Right ventricle myocardium superior (tissue), 1 donor: ENCODE measurements around the gene BTBD6. TPM values are rescaled to one million over a fixed set of nuclear protein-coding genes. Genes with fewer than 3 reads are reported as not detected.
A peak's percentile ranks its signal among the peaks of the same experiment; 100 is the strongest.

Experiments used
- ATAC-seq: fragments of 200-7000 bp; cut with Tn5 transposase; one replicate; pipeline ENCODE4 v1.9.1; 2020; ENCODE audit warnings: mild to moderate bottlenecking; ENCODE audit not compliant: poor library complexity
- DNase-seq: peaks from one replicate; pipeline ENCODE4 v3.0.0-alpha.2; 2020
- intact Hi-C: fragments of 100-400 bp; cut with DNase I; formaldehyde crosslinking; loops from one replicate; pipeline ENCODE4 v1.11.2; 2022
- long read RNA-seq: library from polyadenylated mRNA; unstranded; transcript quantifications from one replicate; pipeline ENCODE4 v2.0.0, GENCODE V29; 2021
- total RNA-seq: library from RNA; stranded (reverse); fragmentation: NEBNext Ultra II Directional; extraction: Animal tissue kit (Norgen Biotek cat#: 25700); gene quantifications from one replicate; pipeline ENCODE4 v1.2.1, GENCODE V29; 2021
- donor health status: DM: no; HTN: yes; CAD: no; lungs with severe emphysema.

The BTBD6 gene
- 45.5 TPM for total RNA-seq
- long read RNA-seq, transcript BTBD6-204 (3 exons, 2,195 nt) = minor isoform, 40 of 309 reads
- long read RNA-seq, transcript BTBD6-206 (5 exons, 1,335 nt) = minor isoform, 37 of 309 reads
- long read RNA-seq, transcript BTBD6-203 (4 exons, 2,176 nt) = major isoform, 186 of 309 reads
- long read RNA-seq, partial matches to known transcripts = 24 of 309 reads
- long read RNA-seq, other reads (novel, unspliced or antisense) = 21 of 309 reads

DNA sequence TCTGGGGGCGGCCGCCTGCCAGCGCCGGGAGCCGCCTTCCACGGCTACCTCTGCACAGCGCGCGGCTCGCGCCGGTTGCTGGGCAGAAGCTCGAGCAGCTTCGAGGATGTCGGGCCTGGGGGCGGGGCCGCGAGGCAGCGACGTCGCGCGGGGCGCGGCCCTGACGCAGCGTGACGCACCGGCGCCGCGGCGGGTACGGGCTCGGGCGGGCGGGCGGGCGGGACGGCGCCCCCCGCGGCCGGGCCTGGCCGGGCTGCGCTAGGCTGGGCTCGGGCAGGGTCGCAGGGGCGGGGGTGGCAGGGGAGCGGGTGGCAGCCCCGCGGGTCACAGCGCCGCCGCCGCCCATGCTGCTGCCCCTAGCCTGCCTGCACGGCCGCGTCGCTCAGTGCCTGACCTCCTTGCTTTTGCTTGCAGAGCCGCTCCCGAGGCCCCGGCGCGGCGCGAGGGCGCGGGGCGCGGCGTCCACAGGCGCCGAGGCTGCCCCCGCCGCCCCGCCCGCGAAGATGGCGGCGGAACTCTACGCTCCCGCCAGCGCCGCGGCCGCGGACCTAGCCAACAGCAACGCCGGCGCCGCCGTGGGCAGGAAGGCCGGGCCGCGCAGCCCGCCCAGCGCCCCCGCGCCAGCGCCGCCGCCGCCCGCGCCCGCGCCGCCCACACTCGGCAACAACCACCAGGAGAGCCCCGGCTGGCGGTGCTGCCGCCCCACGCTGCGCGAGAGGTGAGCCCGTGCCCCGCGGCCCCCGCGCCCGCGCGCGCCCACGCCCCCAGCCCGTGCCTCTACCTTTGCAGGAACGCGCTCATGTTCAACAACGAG is at the start of gene BTBD6:
Gene BTBD6, plus strand, starts transcription at position 166 of the 814 bp plus-strand sequence. Its CDS starts 179 bp downstream, at position 345.
- DNase-seq = peak; percentile 93
- ATAC-seq = peak; percentile 96
- intact Hi-C loops = no loop called here

DNA sequence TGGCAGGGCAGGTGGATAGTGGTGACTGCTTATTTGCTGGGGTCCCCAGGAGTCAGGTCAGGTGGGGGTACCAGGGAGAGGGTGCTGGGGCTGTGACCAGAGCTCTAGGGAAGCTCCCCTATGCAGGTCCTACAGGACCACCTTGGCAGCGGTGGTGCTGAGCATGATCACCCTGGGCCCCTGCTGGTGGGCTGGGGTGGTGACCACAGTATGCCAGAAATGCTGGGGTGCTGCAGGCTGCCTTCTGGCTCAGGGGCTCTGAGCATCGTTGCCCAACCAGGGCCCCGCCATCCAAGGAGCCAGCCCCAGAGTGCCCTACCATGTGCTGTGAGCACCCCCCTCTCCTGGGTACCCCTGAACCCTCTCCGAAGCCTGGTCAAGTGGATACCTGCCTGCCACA is 49.7 kb upstream of the BTBD6 start:
- ATAC-seq (no peak), DNase-seq (no peak)
- intact Hi-C loops = no loop called here

DNA sequence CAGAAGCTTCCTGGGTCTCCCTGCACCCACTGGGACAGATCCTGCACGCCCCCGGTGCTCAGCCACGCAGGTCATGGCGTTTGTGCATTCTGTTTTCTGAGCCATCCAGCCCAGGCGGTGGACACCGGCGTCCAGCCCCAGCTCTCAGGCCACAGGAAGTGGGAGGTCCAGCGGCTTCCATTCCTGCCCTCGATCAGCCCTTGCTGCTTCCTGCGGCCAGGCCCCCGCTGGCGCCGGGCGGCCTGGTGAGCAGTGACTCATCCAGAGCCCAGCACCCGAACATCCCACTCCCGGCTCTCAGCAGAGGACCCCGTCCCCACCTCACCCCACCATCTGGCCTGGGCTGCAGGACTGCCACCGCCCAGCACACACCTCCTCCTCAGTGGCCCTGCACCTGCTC is 49.2 kb upstream of the BTBD6 start:
- ATAC-seq (no peak), DNase-seq (peak; percentile 67)
- intact Hi-C loops = no loop called here

DNA sequence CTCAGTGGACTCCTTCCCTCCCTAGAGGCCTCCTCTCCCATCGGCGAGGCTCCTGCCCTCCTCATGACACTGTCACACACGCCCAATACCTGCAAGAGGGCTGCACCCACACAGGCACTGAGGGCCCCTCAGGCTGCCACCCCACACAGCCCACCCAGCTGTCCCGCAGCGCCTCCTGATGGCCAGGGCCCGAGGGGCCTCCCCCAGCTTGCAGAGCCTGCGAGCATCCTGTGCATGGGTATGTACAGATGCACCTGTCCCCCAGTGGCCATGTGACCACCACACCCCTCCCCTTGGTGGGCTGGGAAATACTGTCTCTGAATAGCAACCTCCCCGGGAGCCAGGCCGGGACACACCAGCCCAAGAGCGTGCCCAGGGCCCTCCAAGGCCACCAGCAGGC is 48.3 kb upstream of the BTBD6 start:
- intact Hi-C loops = loop anchor here (5.0 kb wide), 2 partner anchors 82 to 152 kb away; no protein-coding TSS in a partner anchor
- ATAC-seq (no peak), DNase-seq (no peak)

DNA sequence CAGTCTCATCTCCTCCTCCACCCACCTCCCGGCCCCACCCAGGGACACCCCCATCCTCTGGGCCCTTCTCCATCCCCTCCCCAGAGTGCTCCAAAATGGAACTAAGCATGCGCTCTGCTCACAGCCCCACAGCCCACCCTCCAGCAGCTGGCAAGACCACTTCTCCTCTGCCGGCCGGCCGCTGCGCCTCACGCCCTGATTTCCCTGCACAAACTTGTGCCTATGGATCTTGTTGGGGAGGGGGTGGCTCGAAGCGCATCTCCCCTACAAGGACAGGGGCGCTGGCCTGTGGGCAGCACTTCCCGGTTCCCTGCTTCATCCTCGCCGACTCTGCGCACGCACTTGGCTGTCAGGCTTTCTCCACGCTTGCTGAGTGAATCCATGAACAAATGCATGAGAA is 47.7 kb upstream of the BTBD6 start:
- DNase-seq (no peak), ATAC-seq (no peak)
- intact Hi-C loops = loop anchor here (5.0 kb wide), 2 partner anchors 82 to 152 kb away; no protein-coding TSS in a partner anchor

DNA sequence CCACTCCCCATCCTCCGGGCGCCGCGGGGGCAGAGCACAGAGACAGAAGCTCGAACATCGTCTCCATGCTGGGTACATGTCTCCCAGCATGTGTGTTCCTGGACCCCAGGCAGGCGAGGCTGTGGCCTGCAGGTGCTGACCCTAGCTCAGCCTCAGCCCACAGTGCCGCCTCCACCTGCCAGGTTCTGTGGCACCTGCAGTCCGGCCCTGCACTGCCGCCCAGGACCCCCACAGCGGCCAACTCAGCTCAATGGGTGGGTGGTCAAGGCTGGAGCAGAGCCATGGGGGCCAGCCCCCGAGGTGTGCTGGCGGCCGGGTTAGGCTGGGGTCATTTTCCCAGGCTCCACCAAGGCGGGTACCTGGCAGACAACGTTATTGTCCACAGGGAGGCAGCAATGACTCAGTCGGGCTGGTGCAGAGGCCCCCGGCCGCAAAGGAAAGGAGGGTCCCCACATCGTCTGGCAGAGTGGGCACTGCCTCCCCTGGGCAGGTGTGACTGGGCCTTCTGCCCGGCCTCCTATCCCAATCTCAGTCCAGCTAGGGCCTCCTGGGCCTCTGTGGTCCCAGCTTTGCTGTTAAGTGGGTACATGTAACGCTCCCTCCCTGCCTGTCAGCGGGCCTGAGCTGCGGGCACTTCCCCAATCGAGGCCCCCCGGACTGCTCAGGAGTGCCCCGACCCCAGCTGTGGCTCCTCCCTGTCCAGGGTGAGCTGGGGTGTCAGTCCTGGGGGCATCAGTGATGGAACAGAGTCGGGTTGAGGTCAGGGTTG is 47.0 kb upstream of the BTBD6 start:
- intact Hi-C loops = loop anchor here (5.0 kb wide), 2 partner anchors 81 to 151 kb away; no protein-coding TSS in a partner anchor
- ATAC-seq = no peak
- DNase-seq = no peak

DNA sequence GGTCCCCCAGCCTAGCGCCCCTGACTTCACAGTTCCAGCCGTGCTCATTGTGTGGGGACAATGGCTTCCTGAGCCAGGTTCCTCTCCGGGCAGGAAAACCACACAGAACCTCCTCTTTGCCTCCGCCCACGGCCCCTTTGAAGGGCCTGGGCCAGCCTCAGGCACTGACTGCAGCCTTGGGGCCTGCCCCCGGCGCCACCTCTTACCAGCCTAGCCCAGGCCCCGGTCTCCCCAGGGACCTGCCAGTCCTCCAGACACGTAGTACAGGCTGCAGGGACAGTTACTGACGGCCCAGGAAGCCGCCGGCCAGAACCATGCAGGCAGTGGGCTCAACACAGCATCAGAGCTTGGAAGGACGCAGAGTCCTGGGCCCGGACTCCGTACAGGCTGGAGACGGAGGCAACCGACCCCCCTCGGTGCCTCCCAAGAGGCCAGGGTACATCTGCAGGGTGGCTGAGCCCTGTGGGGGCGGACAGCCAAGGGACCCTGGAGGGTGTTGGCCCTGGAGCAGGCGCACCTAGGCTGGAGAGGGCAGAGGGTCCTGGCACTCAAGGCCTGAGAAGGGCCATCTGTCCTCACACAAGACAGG is 46.3 kb upstream of the BTBD6 start:
- no peak for ATAC-seq
- intact Hi-C loops = loop anchor here (5.0 kb wide), 2 partner anchors 80 to 150 kb away; no protein-coding TSS in a partner anchor

DNA sequence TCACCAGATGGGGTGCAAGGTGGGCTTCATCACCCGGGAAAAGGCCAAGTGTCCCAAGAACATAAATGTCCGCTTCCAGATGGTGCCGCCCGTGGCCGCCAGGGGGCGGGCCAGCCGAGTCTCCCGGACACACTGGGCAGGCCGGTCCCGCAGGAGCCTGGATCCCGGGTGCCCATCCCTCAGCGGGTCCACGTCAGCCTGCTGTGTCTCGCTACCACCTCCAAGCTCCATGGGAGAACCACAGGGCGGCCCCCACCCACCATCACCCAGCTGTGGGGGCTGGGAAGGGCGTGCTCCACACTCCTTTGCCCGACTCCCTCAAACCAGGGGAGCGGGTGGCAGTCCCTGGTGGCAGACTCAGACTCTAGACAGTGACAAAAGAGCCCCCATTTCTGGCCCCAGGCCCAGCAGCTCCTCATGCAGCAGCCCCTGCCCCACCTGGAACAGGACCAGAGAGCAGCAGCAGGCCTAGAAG is 45.2 kb upstream of the BTBD6 start:
- intact Hi-C loops = loop anchor here (5.0 kb wide), 2 partner anchors 79 to 149 kb away; no protein-coding TSS in a partner anchor
- DNase-seq = peak; percentile 88

More for the DNA sequence above, 46.3 kb upstream of the BTBD6 start:
- no peak for DNase-seq

DNA sequence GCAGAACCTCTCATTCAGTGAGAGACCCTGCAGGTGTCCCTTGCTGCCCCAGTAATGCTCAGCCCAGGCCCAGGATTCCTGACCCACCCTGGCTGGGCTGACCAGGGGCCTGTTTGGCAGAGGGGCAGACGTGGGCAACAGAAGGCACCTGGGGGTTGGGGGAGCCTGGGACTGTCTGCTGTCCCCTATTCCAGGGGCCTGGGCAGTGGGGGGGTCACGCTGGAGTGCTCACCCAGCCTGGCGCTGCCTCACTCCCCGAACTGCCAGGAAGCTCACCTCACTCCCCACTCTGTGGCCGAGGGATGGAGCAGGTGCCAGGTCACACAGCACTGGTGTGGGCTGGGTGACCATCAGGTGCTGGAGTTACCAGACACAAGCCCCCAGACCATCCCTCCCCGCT is 44.6 kb upstream of the BTBD6 start:
- ATAC-seq = no peak
- intact Hi-C loops = loop anchor here (5.0 kb wide), 2 partner anchors 79 to 149 kb away; no protein-coding TSS in a partner anchor
- no peak for DNase-seq

More for the DNA sequence above, 45.2 kb upstream of the BTBD6 start:
- ATAC-seq = peak; percentile 50

DNA sequence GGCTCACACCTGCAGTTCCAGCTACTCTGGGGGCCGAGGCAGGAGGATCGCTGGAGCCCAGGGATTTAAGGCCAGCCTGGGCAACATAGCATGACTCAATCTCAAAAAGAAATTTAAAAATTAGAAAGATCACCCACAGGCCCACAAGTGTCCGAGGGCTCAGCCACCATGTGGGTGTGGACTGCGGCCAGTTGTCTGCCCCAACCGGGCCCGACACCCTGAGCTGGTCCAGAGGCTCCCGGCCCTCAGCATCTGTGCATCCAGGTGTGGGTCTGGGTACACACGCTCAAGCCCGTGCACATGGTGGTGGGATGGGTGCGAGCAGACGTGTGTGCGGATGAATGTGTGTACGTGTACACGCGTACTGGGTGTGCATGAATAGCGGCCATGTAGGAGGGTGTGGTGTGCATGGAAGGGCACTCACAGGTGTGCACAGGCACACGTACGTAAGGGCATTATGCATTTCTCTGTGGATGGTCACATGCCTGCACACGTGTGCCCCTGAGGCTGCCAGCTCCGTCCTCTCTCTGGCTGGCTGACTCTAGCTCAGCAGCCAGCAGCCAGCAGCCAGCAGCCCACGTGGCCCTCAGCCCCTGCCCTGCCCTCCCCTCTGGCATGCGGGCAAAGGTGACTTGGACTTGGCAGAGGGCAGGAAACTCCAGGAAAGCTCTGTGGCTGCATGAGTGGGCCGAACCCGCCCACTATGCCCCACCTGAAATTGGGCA is 44.0 kb upstream of the BTBD6 start:
- DNase-seq (peak; percentile 86), ATAC-seq (peak; percentile 81)
- intact Hi-C loops = loop anchor here (5.0 kb wide), 2 partner anchors 78 to 148 kb away; no protein-coding TSS in a partner anchor

DNA sequence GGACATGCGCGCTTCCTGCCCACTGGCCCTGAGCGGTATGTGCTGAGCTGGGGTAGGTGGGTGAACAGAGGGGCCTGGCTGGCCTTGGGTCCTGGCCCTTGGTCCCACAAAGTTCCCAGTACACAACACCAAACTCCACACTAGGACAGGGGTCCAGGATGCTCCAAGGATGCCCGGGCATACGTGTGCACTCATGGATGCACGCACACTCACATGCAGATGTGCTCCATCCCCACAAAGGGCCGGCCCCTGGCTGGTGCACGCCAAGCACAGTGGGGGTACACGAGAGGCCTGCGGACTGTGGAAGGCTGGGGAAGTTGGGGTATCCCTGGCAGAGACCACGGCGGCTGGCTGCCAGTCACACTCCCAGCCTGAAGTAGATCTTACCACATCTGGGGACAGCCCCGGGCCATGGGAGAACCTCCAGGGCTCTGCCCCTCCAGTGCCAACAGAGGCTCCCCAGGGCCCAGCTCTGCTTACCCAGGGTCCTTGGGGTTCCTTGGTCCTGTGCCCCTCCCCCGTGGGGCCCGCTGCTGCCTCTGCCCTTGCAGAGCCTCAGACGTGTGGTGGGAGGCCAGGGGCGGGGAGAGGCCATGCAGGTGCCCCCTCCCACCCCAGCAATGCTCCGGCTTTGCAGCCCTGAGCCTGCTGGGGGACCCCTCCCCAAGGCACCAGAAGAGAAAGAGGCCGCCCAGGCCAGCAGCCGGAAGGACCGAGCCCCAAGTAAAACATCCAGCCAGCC is 43.2 kb upstream of the BTBD6 start:
- ATAC-seq = peak; percentile 1
- intact Hi-C loops = loop anchor here (5.0 kb wide), 2 partner anchors 77 to 147 kb away; no protein-coding TSS in a partner anchor
- no peak for DNase-seq

DNA sequence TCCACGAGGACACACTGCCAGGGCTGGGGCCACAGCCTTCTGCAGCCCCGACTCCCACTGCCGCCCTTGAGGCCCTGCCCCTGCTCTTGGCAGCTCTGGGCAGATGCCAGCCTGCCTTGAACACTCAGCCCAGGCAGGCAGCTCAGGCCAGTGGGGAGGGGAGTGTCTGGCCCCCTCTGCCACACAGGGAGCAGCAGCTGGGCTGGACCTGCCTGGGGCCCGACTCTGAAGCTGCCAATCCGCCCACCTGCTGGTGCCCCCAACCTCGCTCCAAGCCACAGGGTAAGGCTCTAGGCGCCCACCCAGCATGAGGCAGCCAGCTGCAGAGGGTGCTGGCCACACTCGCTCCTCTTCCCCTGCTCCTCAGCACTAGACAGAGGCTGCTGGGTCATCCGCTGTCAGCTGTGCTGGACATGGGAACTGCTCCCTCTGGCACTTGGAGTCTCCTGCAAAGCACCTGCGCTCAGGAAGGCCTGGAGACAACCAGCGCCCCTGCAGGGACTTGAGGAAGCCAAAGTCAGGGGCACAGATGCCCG is 42.6 kb upstream of the BTBD6 start:
- intact Hi-C loops = no loop called here
- DNase-seq (peak; percentile 69), ATAC-seq (peak; percentile 39)

DNA sequence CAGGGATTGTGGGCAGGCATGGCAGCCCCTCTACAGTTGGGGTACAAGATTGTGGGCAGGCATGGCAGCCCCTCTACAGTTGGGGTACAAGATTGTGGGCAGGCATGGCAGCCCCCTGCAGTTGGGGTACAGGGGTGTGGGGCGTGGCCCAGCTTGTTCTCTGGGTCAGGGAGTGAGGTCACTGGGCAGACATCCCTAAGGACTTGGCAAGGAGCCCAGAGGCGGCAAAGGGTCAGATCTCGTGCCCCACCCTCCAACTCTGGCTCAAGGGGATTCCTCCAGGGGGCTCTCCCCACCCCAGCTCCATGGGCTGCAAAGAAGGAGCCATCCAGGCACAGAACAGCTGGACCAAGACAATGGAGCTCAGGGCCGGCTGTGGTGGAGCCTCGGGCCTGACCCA is 41.5 kb upstream of the BTBD6 start:
- no peak for ATAC-seq
- DNase-seq = no peak
- intact Hi-C loops = no loop called here

DNA sequence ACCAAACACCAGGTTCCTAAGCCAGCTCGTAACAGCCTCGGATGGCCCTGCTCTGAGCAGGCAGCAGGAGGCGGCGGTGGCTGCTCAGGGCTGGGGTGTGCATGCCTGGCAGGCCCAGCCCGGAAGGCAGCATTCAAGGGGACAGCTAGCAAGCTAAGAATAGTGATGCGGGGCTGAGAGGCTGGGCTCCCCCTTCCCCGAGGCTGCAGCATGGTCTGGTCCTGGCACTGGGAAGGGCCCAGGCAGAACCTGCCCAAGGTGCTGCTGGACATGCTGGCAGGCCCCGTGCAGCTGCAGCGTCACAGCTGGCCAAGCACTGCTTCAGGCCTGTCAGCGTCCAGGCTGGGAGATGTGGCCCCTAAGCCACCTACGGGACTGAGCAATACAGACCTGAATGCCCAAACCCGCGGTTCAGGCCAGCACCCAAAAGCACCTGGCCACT is 40.9 kb upstream of the BTBD6 start:
- intact Hi-C loops = no loop called here
- ATAC-seq = peak; percentile 54
- peak; percentile 73 for DNase-seq

DNA sequence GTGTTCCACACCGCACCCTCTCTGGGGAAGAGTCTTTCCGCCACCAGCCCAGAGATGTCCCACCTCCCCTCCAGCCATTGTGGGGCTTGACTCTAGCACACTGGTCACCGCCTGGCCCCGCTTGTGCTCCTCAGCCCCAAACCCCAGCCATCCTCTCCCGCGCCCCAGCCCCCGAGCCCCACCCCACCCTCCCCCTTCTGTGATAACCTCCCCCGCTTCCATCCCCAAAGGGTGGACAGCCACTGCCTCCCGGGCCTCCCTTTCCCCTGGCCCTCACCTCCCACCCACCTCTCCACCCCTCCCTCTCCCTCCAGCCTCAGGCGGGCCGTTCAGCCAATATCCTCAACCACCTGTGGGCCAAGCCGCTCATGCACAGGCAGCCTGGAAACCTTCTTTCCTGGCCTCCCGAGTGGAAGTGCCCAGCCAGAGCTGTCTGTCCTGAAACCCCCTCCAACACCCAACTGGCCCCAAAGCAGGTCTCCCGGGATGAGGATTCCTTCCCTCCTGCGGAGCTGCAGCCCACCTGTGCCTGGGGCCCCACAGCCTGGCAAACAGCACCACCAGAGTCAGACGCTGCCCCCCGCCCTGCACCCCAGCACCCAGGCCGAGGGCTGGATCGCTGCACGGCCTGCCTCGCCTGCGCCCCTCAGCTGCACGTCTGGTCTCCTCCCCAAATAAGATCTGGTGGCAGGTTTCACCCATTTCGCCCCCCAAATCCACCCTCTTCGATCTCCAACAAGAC is 40.2 kb upstream of the BTBD6 start:
- intact Hi-C loops = no loop called here
- DNase-seq (no peak), ATAC-seq (no peak)

DNA sequence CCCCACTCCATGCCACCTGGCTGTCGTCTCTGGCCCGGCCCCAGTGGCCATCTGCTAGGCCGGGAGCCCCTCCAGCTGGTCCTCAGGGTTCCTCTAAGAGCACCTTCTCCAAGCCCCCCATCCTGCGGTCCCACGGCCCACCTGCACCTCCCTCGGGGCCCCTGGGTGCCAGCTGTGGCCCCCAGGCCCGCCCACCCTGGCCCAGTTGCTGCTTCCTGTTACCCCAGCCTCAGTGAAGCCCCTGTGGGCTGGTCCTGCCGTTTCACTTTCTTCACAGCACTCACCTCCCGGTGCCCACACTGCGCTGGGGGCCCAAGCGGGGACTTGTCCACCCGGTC is 39.6 kb upstream of the BTBD6 start:
- ATAC-seq = no peak
- intact Hi-C loops = no loop called here
- DNase-seq = no peak
